ENCODE results near the gene HYPK.
"Not testable (repeated sequence)": the region's sequence is repeated elsewhere in the genome, so short reads cannot be mapped to it uniquely, and the experiment has no call there.

HYPK gene

DNA sequence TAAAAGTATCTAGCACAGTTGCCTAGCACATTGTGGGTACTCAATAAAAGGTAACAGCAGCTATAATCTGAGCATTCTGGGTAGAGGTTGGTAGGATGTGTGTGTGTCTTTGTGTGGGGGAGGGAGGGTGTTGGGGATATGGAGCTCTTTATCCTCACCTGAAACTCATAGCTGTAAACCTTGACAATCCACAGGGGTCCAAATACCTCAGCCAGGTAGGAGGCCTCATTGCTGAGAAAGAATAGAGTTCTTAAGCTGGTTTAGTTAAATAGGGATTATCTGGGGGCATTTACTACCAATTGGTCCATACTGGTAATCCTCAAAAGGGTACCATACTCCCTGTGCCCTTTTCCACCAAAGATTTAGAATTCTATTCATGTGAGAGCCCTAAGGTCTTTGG is 4.4 kb upstream of the HYPK start:
- no peak for DNase-seq

DNA sequence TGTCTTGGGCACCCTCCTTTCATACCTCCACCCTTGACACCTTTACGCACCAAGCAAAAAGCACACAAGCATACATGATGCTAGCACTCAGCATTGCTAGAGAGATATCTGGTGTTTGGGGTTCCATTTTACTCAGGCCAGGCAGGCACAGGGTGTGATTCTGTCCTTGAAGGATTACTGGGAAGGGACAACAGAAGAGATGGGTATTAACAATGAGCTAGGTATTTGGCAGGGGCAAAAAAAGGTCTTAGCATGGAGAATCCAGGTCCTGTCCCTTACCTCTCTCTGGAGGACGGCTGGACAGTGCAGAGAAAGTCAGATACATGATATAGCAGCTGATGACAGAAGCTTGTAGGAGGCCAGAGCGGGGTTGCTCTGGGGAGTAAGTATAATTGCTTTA is 3.8 kb upstream of the HYPK start:
- DNase-seq, result no peak

DNA sequence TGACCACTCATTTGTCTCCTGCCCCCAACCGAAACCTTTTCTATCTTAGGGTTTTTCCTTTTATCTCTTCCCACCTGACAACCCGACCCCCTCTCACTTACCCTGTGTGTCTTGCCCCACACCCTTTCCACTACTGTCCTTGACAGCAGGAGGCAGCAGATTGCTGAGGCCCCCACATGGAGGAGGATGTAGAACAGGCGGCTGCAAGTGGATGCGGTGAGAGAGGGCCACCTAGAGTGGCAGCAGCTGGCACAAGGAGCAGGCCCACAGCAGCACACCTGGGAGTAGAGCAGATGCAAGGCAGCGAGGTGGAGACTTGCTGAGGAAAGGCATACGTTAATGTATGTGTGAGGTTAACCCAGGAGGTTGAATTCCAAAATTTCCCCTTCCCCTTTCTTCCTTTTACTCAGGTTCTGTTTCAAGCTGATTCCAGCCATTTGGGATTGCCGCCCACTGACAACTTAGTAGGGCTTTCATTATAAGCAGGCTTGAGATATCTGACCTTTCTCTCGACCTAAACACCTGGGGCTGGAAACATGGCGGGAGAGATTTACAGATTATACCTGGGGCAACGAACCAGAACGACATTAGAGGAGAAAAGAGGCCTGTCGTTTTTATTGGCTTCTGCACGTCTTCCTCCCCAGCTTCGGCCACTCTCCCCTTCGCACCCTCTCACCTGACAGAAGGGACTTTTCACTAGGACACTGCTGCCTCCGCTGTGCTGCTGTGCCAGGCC is 1.0 kb upstream of the HYPK start:
- peak; percentile 61 for DNase-seq

DNA sequence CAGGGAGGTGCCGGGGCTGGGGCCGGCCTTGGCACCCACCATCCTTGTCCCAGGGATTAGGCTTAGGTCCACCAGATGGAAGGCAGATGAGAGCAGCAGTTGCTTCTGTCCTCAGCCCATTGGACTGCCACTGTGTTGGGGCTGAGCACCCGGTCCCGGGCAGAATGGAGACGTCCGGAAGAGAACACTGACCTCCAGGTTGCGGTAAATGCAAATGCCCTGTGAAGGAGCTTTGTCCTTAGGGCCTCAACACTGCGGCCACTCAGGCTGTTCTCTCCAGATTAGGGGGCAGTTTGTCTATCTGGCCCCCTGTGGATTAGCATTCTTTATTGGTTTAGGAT is 484 bp upstream of the HYPK start, which contains the start of gene SERINC4:
Gene SERINC4, minus strand, starts transcription at position 276 of the 341 bp plus-strand sequence. Its CDS starts 234 bp downstream, at position 42.
- DNase-seq, result no peak

GRCh38 chr15:43802676-43803075 is 2.3 kb downstream of the HYPK start:
- not testable (repeated sequence) for DNase-seq

DNA sequence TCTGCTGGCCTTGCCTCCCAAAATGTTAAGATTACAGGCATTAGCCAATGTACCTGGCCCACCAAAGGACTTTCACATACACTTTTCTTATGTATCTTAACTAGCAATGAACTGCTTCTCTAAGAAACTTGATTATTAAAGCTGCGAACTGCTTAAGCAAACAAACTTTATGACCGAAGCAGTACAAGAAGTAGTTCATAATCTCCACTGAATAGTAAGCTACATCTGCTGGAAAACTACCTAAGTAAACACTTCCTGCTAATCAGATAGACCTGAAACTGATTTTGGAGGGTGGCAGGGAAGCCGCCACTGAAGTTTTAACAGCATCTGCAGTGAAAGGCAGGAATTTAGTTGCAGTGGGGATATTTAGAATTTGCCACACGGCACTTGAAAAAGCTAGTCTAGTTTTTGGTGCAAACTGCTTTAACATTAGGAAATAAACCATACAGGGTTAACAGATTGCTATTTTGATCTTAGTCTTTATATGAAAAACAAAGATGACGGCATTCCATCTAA is 8.1 kb downstream of the HYPK start:
- DNase-seq, result no peak

- DNase-seq, result no peak
Measured at GRCh38 chr15:43808960-43809678, 8.7 kb downstream of the HYPK start.

DNA sequence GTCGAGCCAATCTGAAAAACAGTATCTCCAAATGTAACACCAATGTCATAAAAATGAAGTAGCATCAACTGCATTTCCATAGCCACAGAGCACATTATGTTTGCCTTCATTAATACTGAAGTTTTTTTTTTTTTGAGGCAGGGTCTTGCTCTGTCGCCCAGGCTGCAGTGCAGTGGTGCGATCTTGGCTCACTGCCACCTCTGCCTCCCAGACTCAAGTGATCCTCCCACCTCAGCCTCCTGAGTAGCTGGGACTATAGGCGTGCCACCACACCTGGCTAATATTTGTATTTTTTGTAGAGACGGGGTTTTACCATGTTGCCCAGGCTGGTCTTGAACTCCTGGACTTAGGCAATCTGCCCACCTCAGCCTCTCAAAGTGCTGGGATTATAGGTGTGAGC is 14.7 kb downstream of the HYPK start:
- DNase-seq, result not testable (repeated sequence)

DNA sequence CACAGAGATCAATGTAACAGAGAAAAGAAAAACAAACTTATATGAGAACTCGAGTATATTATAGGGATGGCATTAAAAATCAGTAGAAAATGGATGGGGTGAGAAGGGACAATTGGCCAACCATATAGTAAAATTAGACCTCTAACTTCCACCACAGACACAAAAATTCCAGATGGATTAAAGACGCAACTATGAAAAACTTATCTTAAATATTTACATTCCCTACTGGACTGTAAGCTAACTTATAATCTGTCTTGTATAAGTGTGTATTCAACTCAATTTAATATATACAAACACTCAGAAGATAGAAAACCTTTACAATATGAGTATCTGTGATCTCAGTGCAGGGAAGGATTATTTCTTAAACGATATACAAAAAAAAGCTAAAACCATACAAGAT is 21.1 kb downstream of the HYPK start:
- no peak for DNase-seq

DNA sequence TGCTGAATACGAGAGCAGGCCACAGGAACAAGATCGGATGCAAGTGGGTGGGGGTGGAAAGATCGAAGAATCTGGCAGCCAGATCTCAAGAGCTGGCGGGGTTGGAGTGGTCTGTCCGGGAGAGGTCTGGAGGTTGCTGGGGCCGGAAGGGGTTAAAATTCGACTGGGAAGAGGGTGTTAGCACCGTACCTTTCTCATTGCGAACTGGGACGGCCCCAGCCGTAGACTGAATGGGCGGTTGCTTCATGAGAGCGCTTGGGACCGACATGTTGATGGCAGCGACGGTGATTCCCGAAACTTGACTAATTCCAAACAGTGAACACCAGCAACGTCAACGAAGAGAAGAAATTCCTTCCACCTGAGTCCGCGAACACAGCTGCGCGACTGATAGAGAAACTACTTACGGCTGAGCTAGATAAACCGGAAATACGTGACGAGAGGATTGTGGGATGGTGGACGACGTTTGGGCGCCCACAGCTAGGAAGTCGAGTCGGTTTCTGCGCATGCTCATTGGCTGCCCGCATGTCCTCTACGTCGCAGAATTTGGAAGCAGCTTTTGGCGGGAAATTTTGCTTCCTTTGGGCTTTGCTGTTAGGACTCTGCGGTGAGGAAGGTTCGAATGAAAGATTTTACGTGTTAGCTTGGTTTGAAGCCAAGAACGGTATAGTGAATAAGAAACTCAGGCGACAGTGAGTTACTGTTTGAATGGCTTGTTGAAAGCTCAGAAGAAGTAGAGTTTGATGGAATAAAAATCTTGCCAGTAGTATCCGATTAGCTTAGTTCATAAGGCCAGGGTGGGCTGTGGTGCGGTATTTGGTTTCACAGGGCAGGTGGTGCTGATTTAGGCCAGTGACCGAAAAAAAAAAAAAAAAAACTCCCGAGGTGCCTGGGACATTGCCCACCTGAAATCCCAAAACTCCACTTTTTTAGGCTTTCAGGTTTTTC is 24.2 kb downstream of the HYPK start, which contains the start of gene MFAP1:
Gene MFAP1, minus strand, starts transcription at position 389 of the 945 bp plus-strand sequence. Its CDS starts 121 bp downstream, at position 268.
- peak; percentile 98 for DNase-seq

DNA sequence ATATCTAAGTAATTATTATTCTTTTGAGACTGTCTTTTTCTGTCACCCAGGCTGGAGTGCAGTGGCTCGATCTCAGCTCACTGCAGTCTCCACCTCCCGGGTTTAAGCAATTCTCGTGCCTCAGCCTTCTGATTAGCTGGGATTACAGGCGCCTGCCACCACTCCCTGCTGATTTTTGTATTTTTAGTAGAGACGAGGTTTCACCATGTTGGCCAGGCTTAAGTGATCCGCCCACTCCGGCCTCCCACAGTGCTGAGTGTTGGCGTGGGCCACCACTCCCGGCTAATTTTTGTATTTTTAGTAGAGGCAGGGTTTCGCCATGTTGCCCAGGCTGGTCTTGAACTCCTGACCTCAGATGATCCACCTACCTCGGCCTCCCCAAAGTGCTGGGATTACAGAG is 24.9 kb downstream of the HYPK start:
- DNase-seq, result not testable (repeated sequence)

DNA sequence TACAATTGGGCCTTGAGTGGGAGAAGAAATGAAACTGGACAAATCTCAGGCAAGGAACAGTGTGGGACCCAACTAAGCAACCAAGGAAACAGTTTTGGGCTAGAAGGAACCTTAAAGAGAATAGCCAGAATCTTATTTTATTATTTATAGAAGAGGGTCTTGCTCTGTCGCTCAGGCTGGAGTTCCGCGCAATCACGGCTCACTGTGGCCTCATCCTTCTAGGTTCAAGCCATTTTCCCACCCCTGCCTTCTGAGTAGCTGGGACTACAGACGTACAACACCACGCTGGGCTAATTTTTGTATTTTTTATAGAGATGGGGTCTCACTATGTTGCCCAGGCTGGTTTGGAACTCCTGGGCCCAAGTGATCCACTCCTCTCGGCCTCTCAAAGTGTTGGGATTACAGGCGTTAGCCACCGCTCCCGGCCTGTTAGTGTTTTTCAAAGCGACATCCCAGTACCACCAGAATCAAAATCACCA is 25.7 kb downstream of the HYPK start:
- DNase-seq, result no peak

DNA sequence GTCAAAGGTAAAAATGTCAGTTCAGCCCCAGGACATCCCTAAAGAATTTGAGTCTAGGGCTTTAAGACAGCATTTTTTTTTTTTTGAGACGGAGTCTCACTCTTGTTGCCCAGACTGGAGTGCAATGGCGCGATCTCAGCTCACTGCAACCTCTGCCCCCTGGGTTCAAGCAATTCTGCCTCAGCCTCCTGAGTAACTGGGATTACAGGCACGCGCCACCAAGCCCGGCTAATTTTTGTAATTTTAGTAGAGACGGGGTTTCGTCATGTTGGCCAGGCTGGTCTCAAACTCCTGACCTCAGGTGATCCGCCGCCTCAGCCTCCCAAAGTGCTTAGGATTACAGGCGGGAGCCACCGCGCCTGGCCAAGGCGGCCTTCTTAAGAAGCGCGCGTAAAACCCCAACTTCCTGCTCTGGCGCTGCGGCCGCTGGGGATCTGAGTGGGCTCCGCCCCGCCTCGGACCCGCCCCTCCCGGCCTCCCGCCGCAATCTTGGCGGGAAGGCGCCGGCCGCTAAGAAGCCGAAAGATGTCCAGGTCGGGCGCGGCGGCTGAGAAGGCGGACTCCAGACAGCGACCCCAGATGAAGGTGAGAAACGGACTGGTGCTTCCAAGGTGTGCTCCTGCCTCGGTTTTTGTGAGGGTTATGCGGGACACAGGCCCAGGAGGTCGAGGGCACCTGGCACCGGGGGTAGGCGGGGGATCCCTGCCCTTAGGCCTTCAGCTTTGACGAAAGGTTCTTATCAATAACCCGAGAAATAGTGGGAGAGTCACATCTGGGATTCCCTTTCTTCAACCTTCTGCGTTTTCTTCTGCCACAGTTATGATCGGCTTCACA is 26.3 kb downstream of the HYPK start, which contains the start of gene WDR76:
Gene WDR76, plus strand, starts transcription at position 495 of the 834 bp plus-strand sequence. Its CDS starts 31 bp downstream, at position 526.
- peak; percentile 90 for DNase-seq

DNA sequence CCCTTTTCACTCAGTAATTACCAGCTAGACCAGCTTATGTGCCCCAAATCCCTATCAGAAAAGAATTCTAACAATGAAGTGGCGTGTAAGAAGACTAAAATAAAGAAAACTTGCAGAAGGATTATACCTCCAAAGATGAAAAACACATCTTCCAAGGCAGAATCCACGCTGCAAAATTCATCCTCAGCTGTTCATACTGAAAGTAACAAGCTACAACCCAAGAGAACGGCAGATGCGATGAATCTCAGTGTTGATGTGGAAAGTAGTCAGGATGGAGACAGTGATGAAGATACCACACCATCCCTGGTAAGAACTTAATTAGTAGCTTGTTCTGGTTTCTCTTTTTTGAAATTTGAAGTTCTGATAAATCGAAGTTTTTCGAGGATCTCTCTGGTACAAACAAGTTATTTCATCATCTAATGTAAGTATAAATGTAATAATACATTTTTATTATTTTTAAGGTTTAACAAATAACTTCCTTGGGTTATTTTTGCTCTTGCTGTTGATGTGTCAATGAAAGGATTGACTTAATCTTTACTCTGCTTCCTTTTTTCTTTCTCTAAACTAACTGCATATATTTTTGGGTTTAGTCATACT is 27.8 kb downstream of the HYPK start:
- no peak for DNase-seq

GRCh38 chr15:43829951-43830540 is 29.6 kb downstream of the HYPK start:
- not testable (repeated sequence) for DNase-seq

DNA sequence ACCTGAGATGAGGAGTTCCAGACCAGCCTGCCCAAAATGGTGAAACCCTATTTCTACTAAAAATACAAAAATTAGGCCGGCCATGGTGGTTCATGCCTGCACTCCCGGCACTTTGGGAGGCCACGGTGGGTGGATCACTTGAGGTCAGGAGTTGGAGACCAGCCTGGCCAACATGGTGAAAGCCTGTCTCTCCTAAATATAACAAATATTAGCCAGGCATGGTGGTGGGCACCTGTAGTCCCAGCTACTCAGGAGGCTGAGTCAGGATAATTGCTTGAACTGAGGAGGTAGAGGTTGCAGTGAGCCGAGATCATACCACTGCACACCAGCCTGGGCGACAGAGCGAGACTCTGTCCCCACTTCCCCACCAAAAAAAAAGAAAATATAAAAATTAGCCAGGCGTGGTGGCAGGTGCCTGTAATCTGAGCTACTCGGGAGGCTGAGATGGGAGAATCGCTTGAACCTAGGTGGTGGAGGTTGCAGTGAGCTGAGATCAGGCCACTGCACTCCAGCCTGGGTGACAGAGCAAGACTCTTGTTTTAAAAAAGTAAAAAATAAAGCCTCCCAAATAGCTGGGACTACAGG is 30.4 kb downstream of the HYPK start:
- not testable (repeated sequence) for DNase-seq

- not testable (repeated sequence) for DNase-seq
Measured at GRCh38 chr15:43831519-43832052, 31.2 kb downstream of the HYPK start.

- not testable (repeated sequence) for DNase-seq
Measured at GRCh38 chr15:43832485-43832884, 32.1 kb downstream of the HYPK start.

GRCh38 chr15:43845421-43845820 is 45.0 kb downstream of the HYPK start:
- DNase-seq, result no peak

DNA sequence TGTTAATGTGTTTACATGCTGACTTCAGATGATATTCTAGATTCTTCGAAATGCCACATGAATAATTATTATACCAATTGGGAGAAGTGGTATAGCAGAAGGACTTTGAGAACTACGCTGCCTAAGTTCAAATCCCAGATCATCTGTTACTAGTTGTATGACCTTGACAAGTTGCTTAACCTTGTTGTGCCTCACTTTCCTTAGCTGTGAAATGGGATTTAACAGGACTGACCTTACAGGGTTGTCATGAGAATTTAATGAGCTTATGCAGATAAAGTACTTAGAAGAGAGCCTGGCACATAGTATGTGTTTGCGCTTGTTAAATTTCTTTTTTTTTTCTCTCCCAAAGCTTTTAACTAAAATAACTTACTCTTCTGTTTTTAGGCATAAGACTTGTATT is 50.9 kb downstream of the HYPK start:
- DNase-seq, result no peak
